Mesodermal cell (in vitro differentiated cells): ENCODE measurements around the gene CDK6.

ENCODE experiments used
- H3K27ac ChIP-seq: 2 replicates; pipeline ENCODE4 v1.7.0; 2013; ENCODE audit warnings: mild to moderate bottlenecking, low read depth, low read length, moderate library complexity; ENCODE audit not compliant: severe bottlenecking
- H3K36me3 ChIP-seq: 2 replicates; pipeline ENCODE4 v1.7.1; 2013; ENCODE audit warnings: mild to moderate bottlenecking, low read length, moderate library complexity; ENCODE audit not compliant: control insufficient read depth, insufficient read depth
- H3K4me1 ChIP-seq: one replicate; pipeline ENCODE4 v1.7.1; 2013; ENCODE audit warnings: mild to moderate bottlenecking, low read length; ENCODE audit not compliant: insufficient read depth, control insufficient read depth, poor library complexity, severe bottlenecking
- H3K4me3 ChIP-seq: 2 replicates; pipeline ENCODE4 v1.7.0; 2013; ENCODE audit warnings: low read length, control low read depth, mild to moderate bottlenecking; ENCODE audit not compliant: insufficient read depth, poor library complexity, severe bottlenecking; ENCODE audit errors: extremely low read depth
- H3K9me3 ChIP-seq: 2 replicates; pipeline ENCODE4 v1.7.1; 2013; ENCODE audit warnings: mild to moderate bottlenecking, low read length, moderate library complexity; ENCODE audit not compliant: control insufficient read depth
- WGBS, 2 experiments: methylation state at CpG; one replicate each; pipeline ENCODE4 v1.1.5; 2013; ENCODE audit warnings: missing lambda C conversion rate in 2 of 2; ENCODE audit not compliant: insufficient coverage in 2 of 2; 5-methylcytosine and 5-hydroxymethylcytosine counted together

Gene CDK6

DNA sequence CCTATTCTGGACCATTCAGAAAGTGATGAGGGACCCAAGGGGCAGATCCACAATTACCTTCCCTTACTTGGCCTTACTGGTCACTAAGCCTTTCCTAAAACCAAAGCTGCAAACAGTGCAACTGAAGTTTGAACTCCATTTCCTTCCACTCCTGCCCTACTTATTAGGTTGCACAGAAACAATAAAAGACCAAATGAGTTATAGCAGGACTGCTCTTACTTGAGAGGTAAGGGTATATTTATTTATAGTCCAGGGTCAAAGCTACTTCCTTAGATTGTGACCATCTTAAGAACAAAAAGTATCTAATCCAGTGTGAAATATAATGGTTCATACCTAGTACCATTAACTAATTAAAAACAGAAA is 27.0 kb downstream of the CDK6 start:
- Histone ChIP-seq H3K36me3 (peaks cover 27% of the 10 kb centered on the region), H3K27ac (peak overlapping the region; percentile 65), H3K4me1 (peaks cover 21% of the 10 kb centered on the region), H3K4me3 (no peak overlapping the region), H3K9me3 (no peaks in the 10 kb centered on the region)

DNA sequence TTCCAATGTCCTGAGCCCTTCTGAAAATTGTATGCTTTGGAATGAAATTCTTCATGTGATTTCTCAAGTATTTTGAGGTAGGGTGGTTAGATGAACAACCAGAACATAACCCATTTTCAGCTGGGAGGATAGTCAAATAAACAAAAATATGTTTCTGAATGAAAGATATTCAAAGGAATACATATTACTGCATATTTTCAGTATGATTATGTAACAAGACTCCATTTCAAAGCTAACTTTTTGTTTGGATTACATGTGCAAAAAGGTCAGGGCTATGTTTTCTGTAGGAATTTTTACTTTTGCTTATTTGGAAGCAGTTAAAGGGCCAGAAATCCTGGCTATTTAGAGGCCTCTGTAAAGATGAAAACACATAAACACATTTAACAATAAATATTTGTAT is 27.7 kb downstream of the CDK6 start:
- H3K4me3 ChIP-seq, result no peak overlapping the region
- peaks cover 32% of the 10 kb centered on the region for H3K36me3 ChIP-seq
- H3K4me1 ChIP-seq, result peaks cover 17% of the 10 kb centered on the region
- H3K27ac ChIP-seq, result no peak overlapping the region
- no peaks in the 10 kb centered on the region for H3K9me3 ChIP-seq

DNA sequence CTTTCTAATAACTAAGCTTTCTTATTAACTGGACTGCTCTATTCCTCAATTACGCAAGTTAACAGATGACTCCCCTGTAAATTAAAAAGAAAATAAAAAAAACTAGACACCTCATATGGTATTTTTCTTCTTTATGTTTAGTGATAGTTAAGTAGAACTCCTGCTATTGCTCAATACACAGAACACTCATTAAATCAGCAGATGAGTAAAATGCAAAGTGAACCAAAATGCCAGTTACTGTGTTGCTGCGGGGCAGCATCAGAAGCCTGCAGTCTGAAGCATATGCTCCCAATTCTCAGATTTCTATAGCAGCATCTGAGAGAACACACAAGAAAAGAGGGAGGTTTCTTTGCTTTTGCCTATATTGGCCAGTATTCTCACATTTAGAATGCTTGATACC is 28.4 kb downstream of the CDK6 start:
- WGBS, 2 experiments, result 80% methylated on average over 1 of the region's 2 CpGs; no CpG with 5 or more reads in 1 of the 2 experiments
- Histone ChIP-seq H3K4me1 (peaks cover 14% of the 10 kb centered on the region), H3K9me3 (no peaks in the 10 kb centered on the region), H3K27ac (no peak overlapping the region), H3K36me3 (peaks cover 30% of the 10 kb centered on the region), H3K4me3 (no peak overlapping the region)

DNA sequence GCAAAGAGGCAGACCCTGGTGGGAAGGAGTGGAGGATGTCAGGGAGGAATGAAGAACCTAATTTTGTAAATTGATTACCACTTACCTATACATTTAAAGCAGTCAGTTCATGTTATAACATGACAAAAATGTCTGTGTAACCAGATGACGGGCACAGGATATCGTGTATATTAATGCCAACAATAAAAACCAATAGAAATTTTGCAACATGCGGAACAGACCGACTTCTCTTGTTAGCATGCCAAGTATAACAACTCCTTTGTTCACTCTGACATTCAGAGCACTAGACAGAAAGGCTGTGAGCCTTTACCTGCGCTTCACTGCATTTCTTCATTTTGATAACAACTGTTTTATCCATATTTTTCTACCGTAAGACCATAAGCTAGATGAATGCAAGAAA is 29.9 kb downstream of the CDK6 start:
- WGBS, 2 experiments, result 92 to 98% methylated on average over 3 to 4 of the region's 6 CpGs
- peaks cover 20% of the 10 kb centered on the region for H3K36me3 ChIP-seq
- H3K4me3 ChIP-seq, result no peak overlapping the region
- no peaks in the 10 kb centered on the region for H3K9me3 ChIP-seq
- H3K27ac ChIP-seq, result no peak overlapping the region
- peaks cover 14% of the 10 kb centered on the region for H3K4me1 ChIP-seq

DNA sequence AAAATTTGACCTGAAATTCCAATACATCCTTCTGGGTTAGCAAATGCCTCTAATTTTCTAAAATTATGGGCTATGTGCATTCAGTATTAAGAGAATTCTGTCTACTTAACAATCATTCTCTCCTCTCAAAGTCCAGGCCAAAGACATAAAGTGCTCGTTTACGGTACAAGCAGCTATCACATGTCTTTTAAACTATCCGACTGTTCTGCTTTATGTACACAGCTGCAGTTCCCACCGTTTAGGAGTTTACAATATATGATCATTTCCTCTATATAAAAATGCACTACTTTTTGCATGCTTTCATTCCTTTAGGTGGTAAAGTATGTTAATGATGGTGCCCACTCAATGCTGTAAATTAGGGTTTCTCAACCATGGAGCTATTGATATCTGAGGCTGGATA is 34.0 kb downstream of the CDK6 start:
- no peak overlapping the region for H3K27ac ChIP-seq
- no peaks in the 10 kb centered on the region for H3K9me3 ChIP-seq
- peaks cover 5% of the 10 kb centered on the region for H3K4me1 ChIP-seq
- H3K4me3 ChIP-seq, result no peak overlapping the region
- 95 to 100% methylated on average over 3 of the region's 4 CpGs for WGBS, 2 experiments
- H3K36me3 ChIP-seq, result peaks cover 27% of the 10 kb centered on the region

DNA sequence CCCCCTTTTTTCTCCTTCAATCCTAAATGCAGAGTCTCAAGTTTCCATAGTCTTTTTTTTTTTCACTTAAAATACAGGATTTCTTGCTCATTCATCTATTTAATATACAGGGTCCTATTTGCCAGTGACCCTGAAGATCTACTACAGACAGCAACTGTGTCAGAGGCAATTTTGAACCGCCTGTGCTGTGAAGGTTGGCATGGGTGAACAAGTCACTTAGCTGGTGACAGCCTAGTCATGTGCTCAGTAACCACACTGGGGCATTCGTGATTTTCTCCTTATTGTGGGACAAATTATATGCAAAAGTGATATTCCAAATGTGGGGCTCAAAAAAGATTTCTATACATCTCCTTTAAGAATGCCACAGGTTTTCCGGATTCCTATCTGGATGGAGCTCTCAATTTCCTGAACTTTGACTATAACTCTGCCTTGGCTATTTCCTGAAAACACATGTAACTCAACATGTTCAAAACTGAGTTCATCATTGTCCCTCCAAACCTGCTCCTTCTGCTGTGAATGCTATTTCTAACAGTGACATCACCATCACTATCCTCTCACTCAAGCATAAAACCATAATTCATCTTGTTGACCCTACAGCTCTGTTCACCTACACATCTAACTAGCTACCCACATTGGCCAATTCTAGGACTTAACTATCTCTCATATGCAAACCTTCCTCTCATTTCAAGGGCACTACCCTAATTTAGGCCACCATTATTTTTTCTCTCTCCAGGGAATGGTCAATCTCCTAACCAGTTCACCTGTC is 36.7 kb downstream of the CDK6 start:
- Histone ChIP-seq H3K9me3 (no peaks in the 10 kb centered on the region), H3K36me3 (peaks cover 19% of the 10 kb centered on the region), H3K4me1 (peaks cover 5% of the 10 kb centered on the region), H3K4me3 (no peak overlapping the region), H3K27ac (no peak overlapping the region)
- 98 to 100% methylated on average over 1 to 3 of the region's 3 CpGs for WGBS, 2 experiments

DNA sequence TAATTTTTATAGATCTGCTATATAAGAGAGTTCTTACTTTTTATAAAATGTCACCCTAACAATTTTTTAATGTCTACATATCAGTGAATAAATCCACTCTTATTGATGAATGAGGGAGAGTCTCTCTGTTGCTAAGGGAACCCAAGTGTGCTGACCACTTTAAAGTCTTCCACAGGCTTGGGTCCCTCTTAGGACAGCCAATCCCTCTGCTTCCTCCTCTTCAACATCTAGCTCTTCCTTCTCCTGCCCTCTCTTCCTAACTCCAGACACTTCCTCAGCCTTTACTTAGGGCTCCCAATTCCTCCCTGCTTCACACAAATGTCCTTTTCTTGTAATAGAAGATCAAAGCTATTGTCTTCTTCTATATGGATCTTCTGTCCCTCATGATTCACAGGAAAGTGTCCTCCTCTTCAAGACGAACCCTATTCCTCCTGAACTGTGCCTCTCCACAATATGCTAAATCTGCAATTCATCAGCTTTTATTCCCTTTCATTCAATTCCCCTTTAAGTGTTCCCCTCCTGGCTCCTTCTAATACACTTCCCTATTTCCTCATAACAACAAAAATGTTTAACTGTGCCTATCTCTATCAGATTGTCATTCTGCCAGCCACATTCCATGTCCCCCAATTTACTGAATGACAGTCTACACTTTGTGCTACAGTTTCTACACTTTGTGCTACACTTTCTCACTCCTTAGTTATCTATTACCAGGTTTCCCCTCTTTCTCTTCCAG is 37.7 kb downstream of the CDK6 start:
- Histone ChIP-seq H3K36me3 (peaks cover 17% of the 10 kb centered on the region), H3K4me1 (peaks cover 5% of the 10 kb centered on the region), H3K4me3 (no peak overlapping the region), H3K9me3 (no peaks in the 10 kb centered on the region), H3K27ac (no peak overlapping the region)
- 86% methylated on average over 1 of the region's 1 CpG for WGBS, 2 experiments

DNA sequence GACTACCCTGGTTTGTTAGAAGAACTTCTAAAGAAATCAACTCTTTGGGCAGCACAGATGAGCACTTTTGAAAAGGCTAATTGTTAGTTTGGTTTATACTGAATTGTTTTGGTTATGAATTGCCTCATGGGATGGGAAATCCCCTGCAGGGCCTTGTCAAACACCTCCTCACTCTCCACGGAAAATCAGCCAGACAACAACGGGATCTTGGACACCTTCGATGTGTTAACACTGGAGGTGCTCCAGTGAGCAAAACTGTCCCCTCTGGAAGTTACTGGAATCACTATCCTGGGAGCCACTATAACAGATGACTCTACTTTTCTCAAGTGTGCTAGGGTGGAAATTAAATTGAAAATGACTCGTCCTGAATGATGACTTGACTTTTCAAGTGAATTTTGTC is 38.7 kb downstream of the CDK6 start:
- H3K36me3 ChIP-seq, result peaks cover 14% of the 10 kb centered on the region

DNA sequence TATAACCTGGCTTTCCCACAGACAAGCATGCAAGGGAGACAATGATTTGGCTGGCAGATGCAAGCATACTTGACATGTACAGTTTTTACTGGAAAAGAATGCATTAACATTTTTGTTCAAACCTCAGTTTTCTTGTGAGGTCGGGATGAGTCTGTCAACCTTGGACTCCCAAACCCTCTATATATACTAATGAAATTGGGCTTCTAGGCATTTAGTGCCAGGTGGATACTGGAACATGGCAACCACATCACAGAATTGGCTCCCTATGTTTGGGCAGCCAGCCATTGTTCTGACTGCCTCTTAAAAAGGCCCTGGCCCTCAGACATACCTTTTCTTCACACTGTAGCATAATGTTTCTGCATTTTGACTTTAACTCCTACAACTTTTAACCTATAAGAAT is 39.1 kb downstream of the CDK6 start:
- 100% methylated on average over 1 of the region's 1 CpG; no CpG with 5 or more reads in 1 of the 2 experiments for WGBS, 2 experiments
- Histone ChIP-seq H3K27ac (no peak overlapping the region), H3K4me3 (no peak overlapping the region), H3K9me3 (no peaks in the 10 kb centered on the region), H3K4me1 (peaks cover 5% of the 10 kb centered on the region), H3K36me3 (peaks cover 14% of the 10 kb centered on the region)

More for the DNA sequence above, 38.7 kb downstream of the CDK6 start:
- 82% methylated on average over 2 of the region's 4 CpGs; no CpG with 5 or more reads in 1 of the 2 experiments for WGBS, 2 experiments
- Histone ChIP-seq H3K9me3 (no peaks in the 10 kb centered on the region), H3K4me3 (no peak overlapping the region), H3K4me1 (peaks cover 5% of the 10 kb centered on the region), H3K27ac (no peak overlapping the region)

DNA sequence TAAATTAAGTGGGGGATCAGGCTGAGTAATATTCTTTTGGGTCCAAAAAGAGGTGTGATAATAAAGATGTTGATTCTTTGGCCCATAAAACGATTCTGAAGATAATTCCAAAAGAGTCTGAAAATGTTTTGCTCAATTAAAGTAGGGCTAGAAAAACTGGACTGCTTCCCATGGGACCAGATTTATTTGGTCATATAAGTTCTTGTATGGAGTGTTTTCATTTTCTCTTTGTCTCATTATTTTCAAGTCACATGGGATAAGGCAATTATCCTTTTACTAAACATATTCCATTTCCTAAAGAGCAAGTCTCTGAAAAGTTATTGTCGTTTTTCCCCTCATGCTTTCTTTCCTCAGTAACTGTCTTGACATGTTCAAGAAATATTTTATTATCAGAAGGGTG is 41.5 kb downstream of the CDK6 start:
- peaks cover 22% of the 10 kb centered on the region for H3K4me1 ChIP-seq
- H3K36me3 ChIP-seq, result peaks cover 16% of the 10 kb centered on the region
- H3K9me3 ChIP-seq, result peaks cover 6% of the 10 kb centered on the region
- H3K27ac ChIP-seq, result no peak overlapping the region
- no peak overlapping the region for H3K4me3 ChIP-seq
- 100% methylated on average over 1 of the region's 2 CpGs; no CpG with 5 or more reads in 1 of the 2 experiments for WGBS, 2 experiments

DNA sequence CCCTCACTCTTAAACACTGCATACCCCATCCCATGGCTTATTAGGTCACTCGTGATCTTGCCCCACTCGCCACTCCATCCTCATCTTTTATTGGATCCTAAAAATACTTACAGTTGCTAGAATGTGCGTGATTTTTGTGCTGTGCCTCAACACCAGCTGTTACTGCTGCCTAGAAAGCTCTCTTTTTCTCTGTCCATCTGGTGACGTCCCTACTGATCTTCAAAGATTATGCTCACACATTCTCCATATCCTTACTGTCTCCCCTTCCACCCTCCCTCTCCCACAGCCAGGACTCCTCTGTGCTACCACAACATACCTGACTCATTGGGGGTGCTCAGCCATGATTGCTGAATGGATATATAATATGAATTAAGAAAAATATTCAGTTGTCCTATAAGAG is 42.0 kb downstream of the CDK6 start:
- peaks cover 16% of the 10 kb centered on the region for H3K36me3 ChIP-seq
- H3K9me3 ChIP-seq, result peaks cover 7% of the 10 kb centered on the region
- 87 to 89% methylated on average over 3 of the region's 4 CpGs for WGBS, 2 experiments
- H3K27ac ChIP-seq, result no peak overlapping the region
- H3K4me3 ChIP-seq, result no peak overlapping the region
- H3K4me1 ChIP-seq, result peaks cover 20% of the 10 kb centered on the region
